HG03432 (cell line): ENCODE results near the gene SUGCT.
"Not testable (repeated sequence)": the region's sequence is repeated elsewhere in the genome, so short reads cannot be mapped to it uniquely, and the experiment has no call there.

Source experiments
- ATAC-seq: cut with Tn5 transposase; IDR thresholded peaks from one replicate; pipeline ENCODE4 v1.9.1; 2021; ENCODE audit warnings: mild to moderate bottlenecking, moderate library complexity; ENCODE audit not compliant: unreplicated experiment

Gene SUGCT

DNA sequence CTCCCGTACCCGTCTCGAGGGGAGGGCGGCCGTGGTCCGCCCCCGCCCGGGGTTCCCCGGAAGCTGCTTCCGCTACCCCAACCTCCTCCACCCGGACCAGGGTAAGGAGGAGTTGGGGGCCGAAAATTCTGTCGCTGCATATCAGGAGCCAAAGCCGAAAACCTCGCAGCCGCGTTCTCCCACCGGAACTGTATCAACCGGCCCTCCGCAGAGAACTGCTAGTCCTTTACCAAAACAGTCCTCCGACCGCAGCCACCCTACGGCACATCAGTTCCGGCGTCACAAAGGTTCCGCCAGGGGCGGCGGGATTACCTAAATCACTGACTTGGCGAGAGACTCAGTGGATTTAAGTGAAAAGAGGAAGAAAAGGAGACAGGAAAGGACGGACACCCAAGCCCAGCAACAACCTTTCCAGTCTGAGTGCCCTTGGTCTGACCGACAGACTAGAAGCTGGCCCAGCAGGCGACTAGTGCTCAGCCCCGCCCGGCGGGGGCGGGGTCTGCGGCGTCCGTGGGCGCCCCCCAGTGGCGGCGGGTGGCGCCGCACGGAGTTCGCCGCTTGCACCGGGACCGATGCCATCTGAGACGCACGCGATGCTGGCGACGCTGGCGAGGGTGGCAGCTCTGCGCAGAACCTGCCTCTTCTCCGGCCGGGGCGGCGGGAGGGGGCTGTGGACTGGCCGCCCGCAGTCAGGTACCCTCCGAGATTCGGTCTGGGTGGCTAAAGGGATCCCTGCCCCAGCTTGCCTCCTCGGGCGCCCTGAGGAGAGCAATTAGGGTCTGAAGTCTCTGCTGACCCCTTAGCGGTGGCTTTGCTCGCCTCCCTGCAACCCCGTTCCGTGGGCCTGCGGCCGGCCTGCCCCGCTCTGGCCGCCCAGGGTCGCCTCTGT, at the start of gene SUGCT, which contains the start of gene MPLKIP:
SUGCT (plus strand) TSS at position 578 of the 889 bp plus-strand sequence.
MPLKIP (minus strand) TSS at position 195 of the 889 bp plus-strand sequence; CDS start at position 140, 55 bp downstream.
- ATAC-seq: peak; percentile 91

DNA sequence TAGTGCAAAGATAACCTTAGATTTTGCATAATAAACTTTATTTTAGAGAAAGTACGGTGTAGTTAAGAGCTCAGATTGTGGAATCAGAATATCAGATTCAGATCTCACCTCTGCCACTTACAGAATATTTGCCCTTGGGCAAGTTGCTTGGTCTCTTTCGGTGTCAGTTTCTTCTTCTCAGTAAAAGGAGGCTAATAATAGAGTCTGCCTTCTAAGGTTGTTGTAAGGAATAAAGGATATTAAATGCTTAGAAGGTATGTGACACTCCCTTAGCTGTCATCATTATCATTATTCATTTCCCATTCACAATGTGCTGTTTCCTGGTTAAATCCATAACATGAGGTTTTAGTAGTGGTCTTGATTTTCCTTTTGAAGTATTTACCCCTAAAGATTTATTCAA, 42.6 kb upstream of the SUGCT start:
- no peak for ATAC-seq

DNA sequence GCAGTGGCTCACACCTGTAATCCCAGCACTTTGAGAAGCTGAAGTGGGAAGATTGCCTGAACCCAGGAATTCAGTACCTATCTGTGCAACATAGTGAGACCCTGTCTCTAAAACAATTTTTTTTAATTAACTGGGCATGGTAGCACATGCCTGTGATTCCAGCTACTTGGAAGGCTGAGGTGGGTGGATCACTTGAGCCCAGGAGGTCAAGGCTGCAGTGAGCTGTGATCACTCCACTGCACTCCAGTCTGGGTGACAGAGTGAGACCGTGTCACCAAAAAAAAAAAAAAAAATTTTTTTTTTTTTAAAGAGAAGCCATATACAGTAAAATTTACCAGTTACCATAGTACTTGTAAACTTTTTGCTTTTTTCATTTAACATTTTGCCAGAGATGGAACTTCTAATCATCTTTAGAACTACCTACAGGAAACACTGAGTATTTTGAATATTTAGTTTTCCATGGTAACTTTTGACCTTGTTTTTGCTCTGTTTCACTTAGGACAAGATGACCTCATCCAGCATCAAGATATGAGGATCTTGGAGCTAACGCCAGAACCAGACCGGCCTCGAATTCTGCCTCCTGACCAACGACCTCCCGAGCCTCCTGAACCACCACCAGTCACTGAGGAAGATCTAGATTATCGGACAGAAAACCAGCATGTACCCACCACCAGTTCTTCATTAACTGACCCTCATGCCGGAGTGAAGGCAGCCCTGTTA, 41.0 kb upstream of the SUGCT start:
- ATAC-seq: no peak

DNA sequence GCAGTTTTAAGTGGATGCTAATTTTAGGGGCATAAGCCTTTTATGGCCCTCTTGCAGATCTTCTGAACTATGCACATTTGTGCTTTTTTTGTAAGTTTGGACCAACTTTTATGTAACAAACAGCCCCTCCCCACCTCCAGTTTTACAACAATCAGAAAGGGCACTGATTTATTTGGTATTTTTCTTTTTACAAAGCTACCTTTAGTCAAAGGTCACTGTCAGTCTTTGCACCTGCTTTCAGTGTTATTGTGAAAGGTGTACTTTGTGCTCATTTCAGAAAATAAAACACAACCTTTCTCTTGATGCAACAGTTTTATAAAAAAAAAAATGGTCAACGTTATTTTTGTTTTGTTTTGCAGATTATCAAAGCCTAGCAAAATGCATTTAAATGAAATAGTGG, 39.6 kb upstream of the SUGCT start:
- no peak for ATAC-seq

DNA sequence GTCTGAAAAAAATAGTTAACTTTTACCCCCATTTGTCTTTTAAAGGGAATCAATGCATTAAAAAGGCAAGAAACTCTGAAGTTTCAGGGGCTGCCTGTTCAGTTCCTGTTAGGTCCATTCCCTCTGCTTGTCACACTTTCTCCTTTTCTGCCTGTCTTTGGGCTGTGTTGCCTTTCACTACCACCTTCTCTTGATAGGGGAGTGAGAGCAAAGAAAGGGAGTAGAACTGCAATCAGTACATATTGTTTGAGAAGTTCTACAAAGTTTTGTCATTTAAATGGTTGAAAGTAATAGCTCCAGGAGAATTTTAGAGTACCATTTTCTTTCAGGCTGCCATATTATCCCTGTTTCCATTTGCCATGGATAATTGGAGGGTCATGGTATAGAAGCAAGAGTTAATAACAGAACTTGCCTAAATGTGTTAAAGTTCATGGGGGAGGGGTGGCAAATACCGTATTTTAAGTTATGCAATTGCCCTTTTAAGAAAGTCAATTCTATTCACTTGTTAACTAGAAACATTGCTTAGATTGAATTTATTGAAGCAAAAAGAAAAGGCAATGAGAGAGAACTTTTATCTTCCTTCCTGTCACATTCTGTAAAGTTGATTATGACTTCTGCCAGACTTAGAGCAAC, 39.0 kb upstream of the SUGCT start:
- no peak for ATAC-seq

DNA sequence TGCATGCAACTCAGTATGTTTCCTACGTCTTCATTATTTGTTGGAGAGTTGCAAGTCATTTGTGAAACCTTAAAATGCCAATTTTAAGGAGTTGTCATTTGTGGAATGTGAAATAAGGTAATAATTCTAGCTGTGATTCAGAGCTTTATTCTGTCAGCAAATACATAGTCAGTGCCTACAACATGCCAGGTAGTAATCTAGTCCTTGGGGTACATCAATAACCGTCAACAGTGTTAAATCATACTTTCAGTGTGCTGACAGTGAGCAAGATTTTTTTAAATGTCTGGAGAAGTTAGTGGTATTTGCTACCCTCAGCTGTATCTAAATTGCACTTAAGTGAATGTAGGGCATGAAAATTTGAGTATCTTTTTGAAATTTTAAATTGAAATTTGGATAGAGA, 37.1 kb upstream of the SUGCT start:
- no peak for ATAC-seq

DNA sequence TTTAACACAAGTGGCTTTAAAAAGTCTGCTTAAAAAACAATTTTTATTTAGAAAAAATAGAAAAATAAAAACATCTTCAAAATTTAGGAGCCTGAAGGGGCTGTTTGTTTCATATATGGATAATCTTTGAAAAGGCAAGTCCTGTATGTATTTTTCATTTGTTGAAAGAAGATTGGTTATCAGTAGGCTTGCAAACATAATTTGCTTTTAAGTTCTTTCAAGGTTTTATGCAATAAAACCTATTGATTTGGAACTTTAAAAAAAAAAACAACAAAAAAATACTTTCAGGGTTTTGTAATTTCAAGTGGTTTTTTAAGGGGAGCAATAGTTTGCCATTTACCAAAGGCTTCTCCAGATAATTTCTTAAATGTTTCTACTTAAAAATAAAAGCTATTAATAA, 36.0 kb upstream of the SUGCT start:
- no peak for ATAC-seq

DNA sequence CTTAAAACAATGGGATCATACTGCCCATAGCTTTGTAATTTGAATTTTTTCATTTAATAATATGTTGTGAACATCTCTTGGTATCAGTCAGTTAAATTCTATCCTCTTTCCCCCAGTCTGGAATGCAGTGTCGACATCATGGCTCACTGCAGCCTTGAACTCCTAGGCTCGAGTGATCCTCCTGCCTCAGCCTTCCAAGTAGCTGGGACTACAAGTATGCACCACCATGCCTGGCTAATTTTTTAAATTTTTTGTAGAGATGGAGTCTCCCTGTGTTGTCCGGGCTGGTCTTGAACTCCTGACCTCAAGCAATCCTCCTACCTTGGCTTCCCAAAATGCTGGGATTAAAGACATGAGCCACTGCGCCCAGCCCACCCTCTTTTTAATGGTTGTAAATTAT, 35.0 kb upstream of the SUGCT start:
- no peak for ATAC-seq

DNA sequence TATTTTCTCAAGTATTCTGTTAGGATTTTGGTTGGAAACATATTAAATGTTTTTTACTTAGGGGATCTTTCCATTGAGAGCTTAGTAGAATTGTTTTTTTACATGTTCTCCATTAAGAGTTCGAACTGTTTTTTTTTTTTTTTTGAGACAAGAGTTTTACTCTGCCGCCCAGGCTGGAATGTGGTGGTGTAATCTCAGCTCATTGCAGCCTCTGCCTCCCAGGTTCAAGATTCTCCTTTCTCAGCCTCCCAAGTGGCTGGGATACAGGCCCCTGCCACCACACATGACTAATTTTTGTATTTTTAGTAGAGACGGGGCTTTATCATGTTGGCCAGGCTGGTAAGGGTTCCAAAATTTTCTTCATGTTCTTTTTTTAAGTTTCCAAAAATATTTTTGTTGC, 33.6 kb upstream of the SUGCT start:
- ATAC-seq: no peak

DNA sequence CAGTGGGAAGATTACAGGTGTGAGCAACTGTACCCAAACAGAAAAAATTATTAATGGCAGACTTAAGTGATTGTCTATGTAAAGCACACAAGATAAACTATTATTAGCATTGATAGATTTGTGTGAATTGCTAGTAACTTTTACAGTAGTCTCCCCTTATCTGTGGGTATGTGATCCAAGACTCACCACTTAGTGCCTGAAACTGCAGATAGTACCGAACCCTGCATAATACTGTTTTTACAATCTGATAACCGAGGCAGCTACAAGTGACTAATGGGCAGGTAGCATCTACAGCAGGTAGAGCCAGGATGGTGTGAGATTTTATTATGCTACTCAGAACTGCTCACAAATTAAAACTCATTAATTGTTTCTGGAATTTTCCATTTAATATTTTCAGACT, 31.9 kb upstream of the SUGCT start:
- no peak for ATAC-seq

DNA sequence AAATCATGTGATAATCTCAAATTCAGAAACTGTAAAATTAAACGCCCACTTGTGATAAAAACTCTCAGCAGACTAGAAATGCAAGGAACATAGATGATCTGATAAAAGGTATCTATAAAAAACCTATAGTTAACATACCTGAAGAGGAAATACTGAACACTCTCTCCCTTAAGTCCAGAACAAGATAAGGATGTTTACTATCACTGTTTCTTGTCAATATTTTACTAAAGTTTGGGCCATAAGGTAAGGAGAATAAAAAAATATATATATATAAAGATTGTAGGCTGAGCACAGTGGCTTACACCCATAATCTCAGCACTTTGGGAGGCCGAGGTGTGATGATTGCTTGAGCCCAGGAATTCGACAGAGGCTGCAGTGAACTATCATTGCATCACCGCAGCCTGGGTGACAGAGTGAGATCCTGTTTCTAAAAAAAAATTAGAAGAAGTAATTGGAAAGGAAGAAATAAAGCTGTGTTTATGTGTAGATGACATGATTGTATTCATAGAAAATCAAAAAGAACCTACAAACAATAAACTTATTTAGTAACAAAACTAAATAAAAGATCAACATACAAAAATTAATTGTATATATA, 28.8 kb upstream of the SUGCT start:
- no peak for ATAC-seq

DNA sequence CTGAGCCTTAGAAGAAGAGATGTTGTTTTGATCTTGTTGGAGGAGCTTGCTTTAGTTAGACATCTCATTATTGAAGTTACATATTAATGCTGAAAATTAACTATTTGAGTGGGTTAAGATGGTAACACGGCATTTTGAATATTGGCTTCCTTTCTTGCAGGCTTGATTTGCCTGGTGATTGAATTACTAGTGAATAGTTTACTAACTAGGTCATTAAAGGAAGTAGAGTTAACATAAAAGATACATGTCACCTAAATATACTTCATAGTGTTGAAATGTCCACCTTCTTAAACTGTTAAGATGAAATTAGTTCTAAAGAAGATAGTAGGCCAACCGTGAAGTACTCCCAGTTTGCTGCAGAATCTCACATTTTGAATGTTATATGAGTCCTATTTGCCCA, 18.9 kb upstream of the SUGCT start:
- ATAC-seq: no peak

DNA sequence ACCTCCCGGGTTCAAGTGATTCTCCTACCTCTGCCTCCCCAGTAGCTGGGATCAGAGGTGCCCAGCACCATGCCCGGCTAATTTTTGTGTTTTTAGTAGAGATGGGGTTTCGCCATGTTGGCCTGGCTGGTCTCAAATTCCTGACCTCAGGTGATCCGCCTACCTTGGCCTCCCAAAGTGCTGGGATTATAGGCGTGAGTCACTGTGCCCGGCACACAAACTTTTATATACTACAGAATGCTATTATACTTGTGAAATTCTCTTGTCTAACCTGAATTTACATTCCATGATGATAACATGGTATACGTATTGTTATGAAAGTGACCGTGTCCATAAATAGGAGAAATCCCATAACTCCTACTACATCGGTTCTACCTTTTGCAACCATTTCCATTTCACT, 17.6 kb upstream of the SUGCT start:
- ATAC-seq: not testable (repeated sequence)

DNA sequence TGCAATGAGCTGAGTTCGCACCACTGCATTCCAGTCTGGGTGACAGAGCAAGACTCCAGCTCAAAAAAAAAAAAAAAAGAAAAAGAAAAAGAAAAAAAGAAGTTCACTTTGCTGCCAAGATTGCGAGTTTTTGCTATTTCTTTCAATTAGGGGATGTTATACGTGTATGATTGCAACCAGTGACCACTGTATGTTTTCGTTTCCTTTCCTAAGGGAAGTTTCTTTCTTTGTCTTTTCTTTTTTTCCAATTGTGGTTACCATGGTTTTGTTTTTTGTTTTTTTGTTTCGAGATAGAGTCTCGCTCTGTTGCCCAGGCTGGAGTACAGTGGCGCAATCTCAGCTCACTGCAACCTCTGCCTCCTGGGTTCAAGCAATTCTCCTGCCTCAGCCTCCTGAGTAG, 16.6 kb upstream of the SUGCT start:
- not testable (repeated sequence) for ATAC-seq

DNA sequence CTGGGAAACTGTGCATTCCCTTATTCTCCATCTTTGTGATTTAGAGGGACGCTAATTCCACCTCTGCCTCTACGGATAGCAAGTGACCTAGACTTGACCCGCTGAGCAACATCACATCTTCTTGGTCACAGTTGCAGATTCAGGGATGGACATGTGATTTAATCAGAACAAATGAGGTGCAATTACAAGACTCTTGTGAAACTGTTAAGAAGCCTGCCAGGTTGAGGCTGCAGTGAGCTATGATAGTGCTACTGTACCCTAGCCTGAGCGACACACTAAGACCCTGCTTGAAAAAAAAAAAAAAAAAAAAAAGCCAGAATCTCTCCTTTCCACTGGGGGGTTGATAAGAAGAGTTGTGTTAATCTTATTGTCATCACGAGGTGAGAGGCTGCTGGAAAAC, 14.8 kb upstream of the SUGCT start:
- ATAC-seq: no peak

DNA sequence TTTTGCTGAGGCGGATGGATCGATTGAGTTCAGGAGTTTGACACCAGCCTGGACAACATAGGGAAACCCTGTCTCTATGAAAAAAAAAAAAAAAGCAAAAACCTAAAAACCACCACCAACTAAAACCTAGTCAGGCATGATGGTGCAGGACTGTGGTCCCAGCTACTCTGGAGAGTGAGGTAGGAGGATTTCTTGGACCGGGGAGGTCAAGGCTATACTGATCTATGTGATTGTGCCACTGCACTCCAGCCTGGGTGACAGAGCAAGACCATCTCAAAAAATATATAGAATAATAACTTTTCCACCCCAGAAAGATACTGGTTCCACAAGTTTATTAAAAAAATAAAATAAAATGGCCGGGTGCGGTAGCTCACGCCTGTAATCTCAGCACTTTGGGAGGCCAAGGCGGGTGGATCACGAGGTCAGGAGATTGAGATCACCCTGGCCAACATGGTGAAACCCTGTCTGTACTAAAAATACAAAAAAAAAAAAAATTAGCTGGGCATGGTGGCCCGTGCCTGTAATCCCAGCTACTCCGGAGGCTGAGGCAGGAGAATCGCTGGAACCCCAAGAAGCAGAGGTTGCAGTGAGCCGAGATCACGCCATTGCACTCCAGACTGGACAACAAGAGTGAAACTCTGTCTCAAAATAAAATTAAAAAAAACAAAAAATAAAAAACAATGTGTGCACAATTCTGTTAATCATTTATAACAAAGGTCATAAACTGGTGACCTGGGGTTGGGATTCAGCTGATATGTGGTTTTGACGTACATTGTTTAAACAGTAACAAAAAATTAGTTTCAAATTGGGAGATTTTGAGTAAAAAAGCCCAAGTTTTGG, 12.5 kb upstream of the SUGCT start:
- ATAC-seq: not testable (repeated sequence)

DNA sequence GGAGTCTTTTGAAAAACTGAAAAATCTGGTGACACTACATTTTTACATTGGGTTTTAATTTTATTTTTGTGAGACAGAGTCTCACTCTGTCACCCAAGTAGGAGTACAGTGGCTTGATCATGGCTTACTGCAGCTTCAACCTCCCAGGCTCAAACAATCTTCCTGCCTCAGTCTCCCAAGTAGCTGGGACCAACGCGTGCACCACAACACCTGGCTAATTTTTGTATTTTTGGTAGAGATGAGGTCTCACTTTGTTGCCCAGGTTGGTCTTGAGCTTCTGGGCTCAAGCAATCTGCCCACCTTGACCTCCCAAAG, 11.9 kb upstream of the SUGCT start:
- no peak for ATAC-seq

DNA sequence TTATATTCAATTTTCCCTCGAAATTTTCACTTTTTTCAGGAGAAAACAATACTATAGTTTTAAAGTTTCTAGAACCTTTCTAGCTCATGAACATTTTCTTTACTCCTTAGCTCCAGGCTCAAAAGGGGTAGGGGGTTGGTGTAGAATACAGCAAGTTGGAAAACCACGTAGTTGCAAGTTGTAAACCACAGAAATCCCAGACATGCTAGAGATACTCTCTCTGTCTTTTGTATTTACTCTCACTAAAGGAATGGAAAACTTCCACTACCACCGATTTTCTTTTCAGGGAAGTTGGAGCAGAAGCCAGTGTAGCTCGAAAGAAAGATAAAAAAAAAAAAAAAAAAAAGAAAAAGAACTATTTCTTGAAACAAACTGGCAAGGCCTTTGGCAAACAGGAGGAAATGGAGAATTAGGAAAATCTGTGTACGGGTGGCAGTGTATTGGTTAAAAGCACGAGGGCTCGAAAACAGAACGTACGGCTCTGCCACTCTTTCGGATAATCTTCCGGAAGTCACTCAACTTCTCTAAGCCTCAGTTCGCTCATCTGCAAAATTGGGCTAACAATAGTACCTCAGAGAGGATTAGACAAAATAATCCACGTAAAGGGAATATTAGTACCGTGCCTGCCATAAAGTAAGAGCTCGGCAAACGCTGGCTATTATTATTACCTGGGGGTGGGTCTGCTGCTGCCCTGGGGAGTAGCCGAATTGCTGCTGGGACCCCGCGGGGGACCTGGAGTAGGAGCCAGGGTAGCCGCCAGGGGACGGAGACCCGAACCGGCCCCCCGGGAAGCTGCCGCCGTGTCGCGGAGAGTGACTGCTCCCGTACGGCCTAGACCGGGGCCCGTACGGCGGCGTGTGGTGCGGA, 1.0 kb upstream of the SUGCT start:
- ATAC-seq: peak; percentile 8

DNA sequence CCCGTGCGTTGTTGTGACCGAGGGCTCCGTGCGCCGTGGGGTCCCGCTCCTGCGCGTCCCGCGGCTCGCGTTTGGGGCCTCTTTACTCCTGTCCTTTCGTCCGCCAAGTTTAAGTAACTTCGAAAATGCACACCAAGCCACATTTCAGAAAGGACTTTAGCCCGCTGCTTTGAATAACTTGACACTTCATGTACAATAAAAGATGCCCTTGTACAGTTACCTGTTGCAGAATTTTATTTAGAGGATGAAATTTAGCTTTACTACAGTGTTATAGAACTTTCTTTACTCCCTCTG, 459 bp downstream of the SUGCT start:
- ATAC-seq: no peak

DNA sequence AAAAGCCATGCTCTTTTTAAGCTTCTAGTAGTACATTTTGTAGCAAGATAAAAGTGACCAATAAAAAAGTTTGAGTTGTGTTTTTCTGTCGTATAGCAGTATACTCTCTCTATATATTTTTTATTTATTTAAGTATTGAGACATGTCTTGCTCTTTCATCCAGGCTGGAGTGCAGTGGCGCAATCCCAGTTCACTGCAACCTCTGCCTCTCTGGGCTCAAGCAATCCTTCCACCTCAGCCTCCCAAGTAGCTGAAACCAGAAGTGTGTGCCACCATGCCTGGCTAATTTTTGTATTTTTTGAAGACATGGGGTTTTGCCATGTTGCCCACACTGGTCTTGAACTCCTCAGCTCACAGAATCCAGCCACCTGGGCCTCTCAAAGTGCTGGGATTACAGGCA, 2.8 kb downstream of the SUGCT start:
- ATAC-seq: no peak
